Type B pancreatic cell (in vitro differentiated cells): Measurements from ENCODE around the gene COL15A1. TPM values are rescaled to one million over a fixed set of nuclear protein-coding genes. Genes with fewer than 3 reads are reported as not detected.

Experiments
- DNase-seq: peaks from one replicate; pipeline ENCODE4 v3.0.0; 2021; ENCODE audit warnings: mixed read lengths; ENCODE audit not compliant: unreplicated experiment; ENCODE audit errors: extremely low spot score
- H3K27ac Mint-ChIP-seq: 2 replicates; pipeline ENCODE4 v1.8.0; 2021; ENCODE audit warnings: mild to moderate bottlenecking, mixed read lengths
- H3K27me3 Mint-ChIP-seq: 2 replicates; pipeline ENCODE4 v1.8.0; 2021; ENCODE audit warnings: mixed read lengths
- H3K36me3 Mint-ChIP-seq: 2 replicates; pipeline ENCODE4 v1.8.0; 2021; ENCODE audit warnings: mixed read lengths
- H3K4me1 Mint-ChIP-seq: one replicate; pipeline ENCODE4 v1.8.0; 2021; ENCODE audit warnings: mixed read lengths; ENCODE audit not compliant: unreplicated experiment
- H3K4me3 Mint-ChIP-seq: 2 replicates; pipeline ENCODE4 v1.8.0; 2021; ENCODE audit warnings: mild to moderate bottlenecking, mixed read lengths
- H3K9me3 Mint-ChIP-seq: 2 replicates; pipeline ENCODE4 v1.8.0; 2021; ENCODE audit warnings: mixed read lengths
- total RNA-seq: library from RNA; stranded (reverse); gene quantifications from 2 replicates; pipeline ENCODE4 v1.2.1, GENCODE V29; 2021; ENCODE audit warnings: low replicate concordance
- TF ChIP-seq, protein P1 (sequence below): fragments of 200-600 bp; sonication (generic); conservative IDR thresholded peaks from 2 replicates; pipeline ENCODE4 v1.5.0; 2021; ENCODE audit warnings: antibody characterized with exemption, mild to moderate bottlenecking

COL15A1 gene
- total RNA-seq, 1 donor from 2014 or later: 0.68 TPM

DNA sequence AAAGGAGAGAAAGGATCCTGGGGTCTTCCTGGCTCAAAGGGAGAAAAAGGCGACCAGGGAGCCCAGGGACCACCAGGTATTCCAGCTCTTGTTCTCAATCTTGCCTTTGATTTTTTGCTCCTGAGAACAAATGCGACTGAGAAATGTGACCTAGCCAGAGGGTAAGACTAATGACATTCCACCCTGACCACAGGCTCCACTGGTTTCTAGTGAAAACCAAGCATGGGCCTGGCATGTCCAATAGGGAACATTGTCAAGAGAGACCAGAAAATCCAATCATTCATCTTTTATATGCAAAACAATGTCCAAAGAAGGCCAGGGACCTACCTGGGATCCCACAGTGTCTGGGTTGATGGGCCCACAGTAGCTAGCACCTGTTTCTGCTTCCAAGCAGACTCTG, 110.9 kb downstream of the COL15A1 start:
- Mint-ChIP-seq H3K4me3 (no peak overlapping the region), H3K27me3 (peaks cover 3% of the 10 kb centered on the region), H3K4me1 (no peaks in the 10 kb centered on the region), H3K27ac (no peak overlapping the region), H3K36me3 (no peaks in the 10 kb centered on the region), H3K9me3 (no peaks in the 10 kb centered on the region)
- DNase-seq: no peak
- TF ChIP-seq, protein P1, sequence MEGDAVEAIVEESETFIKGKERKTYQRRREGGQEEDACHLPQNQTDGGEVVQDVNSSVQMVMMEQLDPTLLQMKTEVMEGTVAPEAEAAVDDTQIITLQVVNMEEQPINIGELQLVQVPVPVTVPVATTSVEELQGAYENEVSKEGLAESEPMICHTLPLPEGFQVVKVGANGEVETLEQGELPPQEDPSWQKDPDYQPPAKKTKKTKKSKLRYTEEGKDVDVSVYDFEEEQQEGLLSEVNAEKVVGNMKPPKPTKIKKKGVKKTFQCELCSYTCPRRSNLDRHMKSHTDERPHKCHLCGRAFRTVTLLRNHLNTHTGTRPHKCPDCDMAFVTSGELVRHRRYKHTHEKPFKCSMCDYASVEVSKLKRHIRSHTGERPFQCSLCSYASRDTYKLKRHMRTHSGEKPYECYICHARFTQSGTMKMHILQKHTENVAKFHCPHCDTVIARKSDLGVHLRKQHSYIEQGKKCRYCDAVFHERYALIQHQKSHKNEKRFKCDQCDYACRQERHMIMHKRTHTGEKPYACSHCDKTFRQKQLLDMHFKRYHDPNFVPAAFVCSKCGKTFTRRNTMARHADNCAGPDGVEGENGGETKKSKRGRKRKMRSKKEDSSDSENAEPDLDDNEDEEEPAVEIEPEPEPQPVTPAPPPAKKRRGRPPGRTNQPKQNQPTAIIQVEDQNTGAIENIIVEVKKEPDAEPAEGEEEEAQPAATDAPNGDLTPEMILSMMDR: no peak

DNA sequence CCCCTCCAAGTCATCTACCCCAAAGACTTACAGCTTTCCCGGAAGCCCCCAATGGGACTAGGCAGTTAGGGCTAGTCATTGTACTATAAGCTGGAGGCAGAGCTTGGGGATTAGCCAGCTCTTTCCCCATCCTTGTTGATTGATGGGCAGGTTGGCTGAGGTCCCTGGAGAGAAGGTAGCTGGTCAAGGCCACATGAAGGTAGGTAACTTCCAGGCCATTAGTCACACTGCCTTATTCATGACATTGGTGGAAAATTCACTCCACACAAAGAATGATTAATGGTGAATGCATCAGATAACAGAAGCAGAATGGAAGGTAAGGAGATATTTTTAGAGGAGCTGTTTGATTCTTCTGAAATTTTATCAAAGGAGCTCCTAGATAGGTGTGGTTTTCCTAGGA, 111.7 kb downstream of the COL15A1 start:
- DNase-seq: no peak
- Mint-ChIP-seq H3K4me3 (no peak overlapping the region), H3K9me3 (no peaks in the 10 kb centered on the region), H3K36me3 (no peaks in the 10 kb centered on the region), H3K4me1 (no peaks in the 10 kb centered on the region), H3K27ac (no peak overlapping the region), H3K27me3 (peaks cover 3% of the 10 kb centered on the region)
- TF ChIP-seq, protein P1: no peak

DNA sequence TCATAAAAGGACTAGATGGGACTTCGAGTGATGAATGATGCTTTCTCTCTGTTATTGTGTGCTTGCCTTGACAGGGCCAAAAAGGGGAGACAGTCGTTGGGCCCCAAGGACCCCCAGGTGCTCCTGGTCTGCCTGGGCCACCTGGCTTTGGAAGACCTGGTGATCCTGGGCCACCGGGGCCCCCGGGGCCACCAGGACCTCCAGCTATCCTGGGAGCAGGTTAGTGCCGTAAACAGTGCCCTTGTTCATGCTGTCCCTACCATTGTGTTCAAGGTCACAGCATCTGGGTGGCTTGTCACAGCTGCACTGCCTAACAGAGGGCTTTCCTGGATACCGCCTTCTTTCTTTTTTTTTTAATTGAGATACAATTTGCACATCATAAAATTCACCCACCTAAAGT, 112.5 kb downstream of the COL15A1 start:
- no peak for DNase-seq
- Mint-ChIP-seq H3K27me3 (peaks cover 3% of the 10 kb centered on the region), H3K27ac (no peak overlapping the region), H3K9me3 (no peaks in the 10 kb centered on the region), H3K4me3 (no peak overlapping the region), H3K36me3 (no peaks in the 10 kb centered on the region), H3K4me1 (no peaks in the 10 kb centered on the region)
- TF ChIP-seq, protein P1: no peak

DNA sequence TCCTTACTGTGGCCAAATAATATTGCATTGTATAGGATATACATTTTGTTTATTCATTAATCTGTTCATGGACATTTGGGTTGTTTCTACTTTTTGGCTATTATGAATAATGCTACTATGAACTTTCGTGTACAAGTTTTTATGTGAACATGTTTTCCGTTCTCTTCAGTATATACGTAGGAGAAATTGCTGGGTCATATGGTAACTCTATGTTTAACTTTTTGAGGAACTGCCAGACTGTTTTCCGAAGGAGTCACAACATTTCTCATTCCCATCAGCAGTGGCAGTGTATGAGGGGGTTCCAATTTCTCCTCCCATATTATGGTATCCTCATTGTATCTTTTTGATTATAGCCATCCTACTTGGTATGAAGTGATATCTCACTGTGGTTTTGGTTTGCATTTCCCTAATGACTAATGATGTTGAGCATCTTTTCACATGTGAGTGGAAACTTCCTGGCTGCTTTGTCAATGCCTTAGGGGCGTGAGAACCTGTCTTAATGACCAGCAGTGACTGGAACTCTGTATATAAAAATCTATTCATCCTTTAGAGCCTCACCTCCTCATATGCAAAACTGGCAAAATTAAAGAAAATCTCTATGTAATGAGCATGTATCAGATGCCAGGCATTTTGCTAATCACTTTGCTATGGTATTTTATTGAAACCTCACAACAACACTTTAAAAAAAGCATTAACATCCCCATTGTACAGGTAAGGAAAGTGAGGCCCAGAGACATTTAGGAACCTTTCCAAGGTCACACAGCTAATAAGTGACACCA, 113.4 kb downstream of the COL15A1 start:
- H3K4me1 Mint-ChIP-seq: no peaks in the 10 kb centered on the region

DNA sequence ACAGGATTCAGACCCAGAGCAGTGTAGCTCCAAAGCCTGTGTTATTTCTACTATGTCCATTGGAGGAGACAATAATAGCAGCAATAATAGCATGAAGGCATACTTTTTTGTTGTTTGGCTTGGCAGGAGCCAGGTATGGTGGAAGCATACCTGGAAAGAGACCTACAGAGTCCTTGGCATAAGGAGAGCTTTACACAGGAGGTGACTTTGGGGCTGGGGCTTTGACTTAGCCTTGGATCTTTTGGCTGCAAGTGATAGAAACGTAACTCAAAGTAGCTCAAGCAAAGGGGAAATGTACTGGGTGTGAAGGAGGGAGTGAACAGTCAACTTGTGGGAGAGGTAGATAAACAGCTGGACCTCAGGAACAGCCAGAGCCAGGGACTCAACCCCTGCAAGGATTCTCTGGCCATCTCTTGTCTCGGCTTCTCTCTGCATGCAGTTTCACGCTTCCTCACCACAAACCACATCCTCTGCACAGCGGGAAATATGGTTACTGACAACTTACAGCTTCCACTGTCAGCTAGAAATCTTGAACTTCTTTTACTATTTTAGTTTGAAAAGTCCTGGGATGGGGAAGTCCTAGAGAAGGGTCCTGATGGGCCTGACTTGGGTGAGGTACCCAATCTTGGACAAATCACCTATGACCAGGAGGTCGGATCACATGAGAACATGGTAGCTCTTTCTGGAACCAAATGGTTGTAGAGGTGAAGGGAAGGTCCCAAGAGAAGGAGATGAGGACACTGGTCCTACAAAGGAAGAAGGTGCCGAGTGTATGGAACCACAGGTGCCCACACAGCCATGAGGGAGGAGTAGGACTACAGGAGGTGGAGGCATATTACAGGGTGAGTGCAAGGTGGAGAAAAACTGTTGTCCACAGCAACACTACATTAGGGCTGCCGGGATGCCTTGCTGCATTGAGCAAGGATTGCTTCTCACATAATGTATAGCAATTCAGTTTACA, 114.2 kb downstream of the COL15A1 start:
- TF ChIP-seq, protein P1: no peak
- no peaks in the 10 kb centered on the region for H3K36me3 Mint-ChIP-seq
- no peak overlapping the region for H3K4me3 Mint-ChIP-seq
- H3K27ac Mint-ChIP-seq: no peak overlapping the region
- H3K9me3 Mint-ChIP-seq: no peaks in the 10 kb centered on the region
- no peaks in the 10 kb centered on the region for H3K4me1 Mint-ChIP-seq
- peaks cover 5% of the 10 kb centered on the region for H3K27me3 Mint-ChIP-seq
- no peak for DNase-seq

More for the DNA sequence above, 113.4 kb downstream of the COL15A1 start:
- no peak for DNase-seq
- H3K27me3 Mint-ChIP-seq: peaks cover 3% of the 10 kb centered on the region
- H3K4me3 Mint-ChIP-seq: no peak overlapping the region
- no peaks in the 10 kb centered on the region for H3K9me3 Mint-ChIP-seq
- no peak overlapping the region for H3K27ac Mint-ChIP-seq
- H3K36me3 Mint-ChIP-seq: no peaks in the 10 kb centered on the region
- TF ChIP-seq, protein P1: no peak
